Upper lobe of right lung (tissue), 1 donor: ENCODE results near the gene DPY19L1. TPM values are rescaled to one million over a fixed set of nuclear protein-coding genes. Genes with fewer than 3 reads are reported as not detected.
"Not testable (repeated sequence)": the region's sequence is repeated elsewhere in the genome, so short reads cannot be mapped to it uniquely, and the experiment has no call there.

Source experiments
- ATAC-seq: fragments of 200-7000 bp; cut with Tn5 transposase; one replicate; pipeline ENCODE4 v1.9.1; 2020; ENCODE audit warnings: mild to moderate bottlenecking, moderate library complexity
- DNase-seq: peaks from one replicate; pipeline ENCODE4 v3.0.0-alpha.2; 2020
- H3K27ac ChIP-seq: fragments of 200-600 bp; one replicate; pipeline ENCODE4 v1.8.0; 2022
- H3K27me3 ChIP-seq: fragments of 200-600 bp; one replicate; pipeline ENCODE4 v1.8.0; 2022; ENCODE audit warnings: mild to moderate bottlenecking
- H3K36me3 ChIP-seq: fragments of 200-600 bp; one replicate; pipeline ENCODE4 v1.8.0; 2022
- H3K4me1 ChIP-seq: fragments of 200-600 bp; one replicate; pipeline ENCODE4 v1.8.0; 2022
- H3K4me3 ChIP-seq: fragments of 200-600 bp; one replicate; pipeline ENCODE4 v1.8.0; 2022; ENCODE audit warnings: mild to moderate bottlenecking
- H3K9me3 ChIP-seq: fragments of 200-600 bp; one replicate; pipeline ENCODE4 v1.8.0; 2022
- intact Hi-C: fragments of 100-400 bp; cut with DNase I; formaldehyde crosslinking; loops from one replicate; pipeline ENCODE4 v1.11.0; 2022
- long read RNA-seq: library from polyadenylated mRNA; unstranded; transcript quantifications from one replicate; pipeline ENCODE4 v2.0.0, GENCODE V29; 2021
- total RNA-seq: library from RNA; stranded (reverse); fragmentation: NEBNext Ultra II Directional; extraction: Animal tissue kit (Norgen Biotek cat#: 25700); gene quantifications from one replicate; pipeline ENCODE4 v1.2.1, GENCODE V29; 2021
- TF ChIP-seq, protein P1 (sequence below): fragments of 200-600 bp; IDR thresholded peaks from one replicate; pipeline ENCODE4 v1.8.0; 2022; ENCODE audit warnings: antibody characterized with exemption
- donor health status: DM: no; HTN: yes; CAD: no; lungs with severe emphysema.

DPY19L1 gene
- 52.0 TPM for total RNA-seq
- long read RNA-seq, full-length matches to known transcripts = 63 of 76 reads
- long read RNA-seq, partial matches to known transcripts = 4 of 76 reads
- long read RNA-seq, other reads (novel, unspliced or antisense) = 9 of 76 reads

DNA sequence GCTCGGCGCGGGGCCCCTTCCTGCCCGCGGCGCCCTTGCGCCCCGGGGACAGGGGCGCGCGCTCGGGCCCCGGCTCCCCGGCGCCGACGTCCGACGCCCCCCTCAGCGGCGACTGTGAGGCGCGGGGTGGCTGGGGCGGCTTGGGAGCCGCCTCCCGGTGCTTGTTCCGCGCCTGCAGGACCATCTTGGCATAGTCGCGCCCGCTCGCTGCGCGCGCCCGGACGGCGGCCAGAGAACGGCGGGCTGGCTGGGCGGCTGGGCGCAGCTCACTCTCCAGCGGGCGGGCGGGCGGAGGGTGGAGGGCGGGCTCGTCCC is at the start of gene DPY19L1:
Gene DPY19L1, minus strand, starts transcription at position 275 of the 315 bp plus-strand sequence. Its CDS starts 91 bp downstream, at position 184.
- no peak for DNase-seq
- Histone ChIP-seq H3K9me3 (no peaks in the 10 kb centered on the region), H3K36me3 (no peaks in the 10 kb centered on the region), H3K27ac (peak within 1 kb of the TSS; percentile 81), H3K27me3 (no peaks in the 10 kb centered on the region), H3K4me1 (peaks cover 28% of the 10 kb centered on the region), H3K4me3 (peak within 1 kb of the TSS; percentile 76)
- no peak for ATAC-seq
- TF ChIP-seq, protein P1, sequence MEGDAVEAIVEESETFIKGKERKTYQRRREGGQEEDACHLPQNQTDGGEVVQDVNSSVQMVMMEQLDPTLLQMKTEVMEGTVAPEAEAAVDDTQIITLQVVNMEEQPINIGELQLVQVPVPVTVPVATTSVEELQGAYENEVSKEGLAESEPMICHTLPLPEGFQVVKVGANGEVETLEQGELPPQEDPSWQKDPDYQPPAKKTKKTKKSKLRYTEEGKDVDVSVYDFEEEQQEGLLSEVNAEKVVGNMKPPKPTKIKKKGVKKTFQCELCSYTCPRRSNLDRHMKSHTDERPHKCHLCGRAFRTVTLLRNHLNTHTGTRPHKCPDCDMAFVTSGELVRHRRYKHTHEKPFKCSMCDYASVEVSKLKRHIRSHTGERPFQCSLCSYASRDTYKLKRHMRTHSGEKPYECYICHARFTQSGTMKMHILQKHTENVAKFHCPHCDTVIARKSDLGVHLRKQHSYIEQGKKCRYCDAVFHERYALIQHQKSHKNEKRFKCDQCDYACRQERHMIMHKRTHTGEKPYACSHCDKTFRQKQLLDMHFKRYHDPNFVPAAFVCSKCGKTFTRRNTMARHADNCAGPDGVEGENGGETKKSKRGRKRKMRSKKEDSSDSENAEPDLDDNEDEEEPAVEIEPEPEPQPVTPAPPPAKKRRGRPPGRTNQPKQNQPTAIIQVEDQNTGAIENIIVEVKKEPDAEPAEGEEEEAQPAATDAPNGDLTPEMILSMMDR = no peak
- intact Hi-C loops = no loop called here

DNA sequence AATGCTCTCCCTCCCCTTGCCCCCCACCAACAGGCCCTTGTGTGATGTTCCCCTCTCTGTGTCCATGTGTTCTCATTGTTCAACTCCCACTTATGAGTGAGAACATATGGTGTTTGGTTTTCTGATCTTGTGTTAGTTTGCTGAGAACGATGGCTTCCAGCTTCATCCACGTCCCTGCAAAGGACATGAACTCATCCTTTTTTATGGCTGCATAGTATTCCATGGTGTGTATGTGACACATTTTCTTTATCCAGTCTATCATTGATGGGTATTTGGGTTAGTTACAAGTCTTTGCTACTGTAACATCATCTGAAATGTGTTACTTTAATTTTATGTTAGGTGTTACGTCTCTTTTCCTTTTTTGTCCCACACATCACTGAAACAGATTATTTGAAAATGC is 42.2 kb upstream of the DPY19L1 start:
- DNase-seq, H3K9me3 ChIP-seq, ATAC-seq, H3K4me3 ChIP-seq, H3K36me3 ChIP-seq, H3K27ac ChIP-seq, H3K27me3 ChIP-seq, intact Hi-C loops, H3K4me1 ChIP-seq: not testable (repeated sequence)

DNA sequence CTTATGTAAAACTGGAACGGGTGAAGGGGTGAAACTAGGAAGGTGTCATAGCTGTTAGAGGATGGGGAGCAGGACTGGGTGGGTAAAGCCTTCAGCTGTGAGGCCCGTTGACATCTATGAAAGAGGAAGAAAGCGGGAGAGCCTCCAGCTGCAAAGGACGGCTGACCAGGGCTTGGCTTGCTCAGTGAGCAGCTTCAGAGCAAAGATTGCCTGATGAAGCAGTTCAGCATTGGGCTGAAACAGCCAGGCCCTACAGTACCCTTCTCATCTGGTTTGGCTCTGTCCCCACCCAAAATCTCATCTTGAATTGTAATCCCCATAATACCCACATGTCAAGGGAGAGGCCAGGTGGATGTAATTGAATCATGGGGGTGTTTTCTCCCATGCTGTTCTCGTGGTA is 36.7 kb upstream of the DPY19L1 start:
- ATAC-seq, DNase-seq, H3K9me3 ChIP-seq, H3K4me3 ChIP-seq, H3K4me1 ChIP-seq, intact Hi-C loops, H3K27ac ChIP-seq, H3K36me3 ChIP-seq, H3K27me3 ChIP-seq: not testable (repeated sequence)

DNA sequence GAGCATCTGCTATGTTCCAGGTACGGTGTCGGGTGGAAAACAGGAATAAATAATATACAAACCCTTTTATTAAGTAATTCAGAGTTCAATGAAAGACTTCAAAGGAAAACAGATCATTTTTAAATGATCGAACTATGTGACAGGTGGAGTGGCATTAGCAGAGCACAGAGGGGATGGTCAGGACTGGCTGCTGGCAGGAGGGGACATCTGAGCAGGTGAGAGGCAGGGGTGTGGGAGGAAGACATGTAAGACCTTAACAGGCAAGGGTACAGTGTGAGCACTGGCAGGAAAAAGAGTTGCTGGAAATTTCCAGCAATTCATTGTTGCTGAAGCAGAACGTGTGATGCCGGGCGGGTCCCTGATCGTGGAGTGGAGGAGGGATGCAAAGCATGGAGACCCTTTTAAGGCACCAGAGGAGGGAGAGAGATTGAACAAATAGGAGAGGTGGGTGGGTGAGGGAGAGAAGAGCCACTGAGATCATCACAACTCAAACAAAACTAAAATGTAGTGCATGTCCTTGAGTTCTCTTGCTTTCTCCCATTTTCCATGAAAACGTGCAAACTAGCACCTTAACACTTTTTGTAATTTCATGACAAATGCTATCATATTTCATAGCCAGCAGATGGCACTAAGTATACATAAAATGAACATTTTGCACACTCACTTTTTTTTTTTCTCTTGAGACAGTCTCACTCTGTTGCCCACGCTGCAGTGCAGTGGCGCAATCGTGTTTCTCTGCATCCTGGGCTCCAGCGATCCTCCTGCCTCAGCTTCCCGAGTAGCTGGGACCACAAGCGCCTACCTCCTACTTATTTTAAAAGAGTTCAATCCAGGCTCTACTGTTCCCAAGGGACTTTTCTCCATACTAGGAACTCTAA is 35.9 kb upstream of the DPY19L1 start:
- H3K27me3 ChIP-seq, H3K9me3 ChIP-seq, H3K36me3 ChIP-seq, H3K4me1 ChIP-seq, intact Hi-C loops, H3K4me3 ChIP-seq, H3K27ac ChIP-seq, DNase-seq: not testable (repeated sequence)
- ATAC-seq = peak; percentile 73

DNA sequence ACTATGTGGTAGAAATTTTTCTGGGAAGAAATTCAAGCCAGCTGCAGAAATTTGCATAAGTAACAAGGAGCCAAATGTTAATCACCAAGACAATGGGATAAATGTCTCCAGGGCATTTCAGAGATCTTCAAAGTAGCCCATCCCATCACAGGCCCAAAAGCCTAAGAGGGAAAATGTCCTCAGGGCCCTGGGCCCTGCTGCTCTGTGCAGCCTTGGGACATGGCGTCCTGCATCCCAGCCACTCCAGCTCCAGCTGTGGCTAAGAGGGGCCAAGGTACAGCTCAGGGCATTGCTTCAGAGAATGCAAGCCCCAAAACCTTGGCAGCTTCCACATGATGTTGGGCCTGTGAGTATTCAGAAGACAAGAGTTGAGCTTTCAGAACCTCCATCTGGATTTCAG is 31.8 kb upstream of the DPY19L1 start:
- H3K27ac ChIP-seq, intact Hi-C loops, H3K4me1 ChIP-seq, H3K36me3 ChIP-seq, H3K27me3 ChIP-seq, DNase-seq, H3K4me3 ChIP-seq, ATAC-seq, H3K9me3 ChIP-seq: not testable (repeated sequence)

DNA sequence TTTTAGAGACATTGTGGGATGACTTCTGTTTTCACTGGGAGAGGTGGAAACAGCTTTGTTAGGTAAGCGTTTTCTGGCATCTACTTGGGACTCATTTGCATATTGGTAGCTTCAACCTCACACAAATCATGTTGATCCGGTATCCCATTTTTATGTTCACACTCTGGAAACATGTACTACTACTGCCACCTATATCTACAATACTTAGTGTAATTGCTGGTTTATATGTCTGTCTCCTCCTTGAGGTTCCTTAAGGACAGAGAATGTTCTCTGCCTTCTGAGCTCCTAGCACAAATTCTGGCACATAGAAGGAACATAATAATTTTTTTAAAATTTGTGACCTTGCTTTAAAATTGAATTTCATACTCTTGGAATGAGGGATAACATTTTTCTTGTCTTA is 28.1 kb upstream of the DPY19L1 start:
- intact Hi-C loops, H3K9me3 ChIP-seq, ATAC-seq, H3K4me1 ChIP-seq, H3K27ac ChIP-seq, H3K27me3 ChIP-seq, H3K4me3 ChIP-seq, H3K36me3 ChIP-seq, DNase-seq: not testable (repeated sequence)

DNA sequence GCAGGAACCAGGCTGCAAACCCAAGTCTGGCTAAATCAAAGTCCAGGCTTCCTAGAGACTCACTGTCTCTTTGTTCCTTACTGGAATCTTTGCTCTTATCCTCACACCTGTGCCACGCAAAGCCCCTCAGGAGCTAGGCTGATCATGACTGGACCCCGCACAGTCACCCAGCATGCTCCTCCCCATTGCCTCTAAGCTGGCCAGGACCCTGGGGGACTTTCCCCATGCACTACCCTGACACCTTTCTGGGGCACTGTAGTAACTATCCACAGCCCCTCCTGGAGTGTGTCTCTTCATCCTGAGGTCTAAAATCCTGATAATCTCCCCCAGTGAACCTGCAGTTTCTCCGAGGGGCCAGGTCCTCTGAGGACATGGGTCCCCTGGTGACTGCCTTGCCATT is 21.3 kb upstream of the DPY19L1 start:
- ATAC-seq = peak; percentile 15
- DNase-seq, intact Hi-C loops, H3K36me3 ChIP-seq, H3K4me1 ChIP-seq, H3K4me3 ChIP-seq, H3K27ac ChIP-seq, H3K9me3 ChIP-seq, H3K27me3 ChIP-seq: not testable (repeated sequence)

DNA sequence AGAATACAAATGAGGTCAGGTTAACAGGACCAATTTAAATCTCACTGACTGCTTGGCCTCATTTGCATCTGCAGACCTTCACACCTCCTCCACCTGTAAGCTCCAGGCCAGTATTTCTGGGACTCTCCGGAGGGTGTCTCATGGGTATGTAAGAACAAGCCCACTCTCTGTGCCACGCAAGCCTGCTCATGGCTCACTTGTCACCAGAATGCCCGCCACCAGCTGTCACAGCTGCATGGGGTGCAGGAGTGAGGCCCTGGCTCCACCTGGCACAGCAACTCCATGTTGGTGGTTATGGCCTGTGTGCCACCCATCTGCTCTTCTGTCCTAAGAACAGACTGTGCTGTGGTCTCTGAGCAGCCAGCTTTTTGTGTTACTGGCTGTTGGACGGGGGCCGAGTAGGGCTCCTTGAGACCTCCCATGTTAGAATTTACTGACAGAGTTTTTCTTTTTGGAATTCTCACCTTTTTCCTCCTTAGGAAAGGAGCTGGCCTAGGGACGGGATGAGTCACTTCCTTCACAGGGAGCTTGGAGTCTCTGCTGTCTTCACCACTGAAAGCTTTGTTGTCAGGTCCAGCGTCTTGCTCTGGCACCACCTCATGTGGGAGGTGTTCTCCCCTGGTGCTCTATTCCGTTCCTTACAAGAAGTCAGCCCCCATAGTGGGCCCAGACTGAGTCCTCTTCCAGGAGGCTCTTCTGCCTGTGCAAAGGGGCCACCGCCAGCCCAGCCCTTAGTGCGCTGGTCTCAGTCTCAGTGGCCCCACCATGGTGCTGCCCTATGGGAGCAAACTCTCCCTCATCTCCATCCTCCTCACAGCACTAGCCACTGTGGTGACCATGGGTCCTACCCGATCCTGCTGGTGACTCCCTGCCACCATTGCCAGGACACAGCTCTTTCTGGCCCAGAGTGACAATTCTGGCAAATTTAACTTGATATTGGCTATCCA is 20.5 kb upstream of the DPY19L1 start:
- H3K4me1 ChIP-seq, H3K27ac ChIP-seq, H3K27me3 ChIP-seq, intact Hi-C loops, DNase-seq, H3K36me3 ChIP-seq, H3K4me3 ChIP-seq, H3K9me3 ChIP-seq: not testable (repeated sequence)
- peak; percentile 51 for ATAC-seq

DNA sequence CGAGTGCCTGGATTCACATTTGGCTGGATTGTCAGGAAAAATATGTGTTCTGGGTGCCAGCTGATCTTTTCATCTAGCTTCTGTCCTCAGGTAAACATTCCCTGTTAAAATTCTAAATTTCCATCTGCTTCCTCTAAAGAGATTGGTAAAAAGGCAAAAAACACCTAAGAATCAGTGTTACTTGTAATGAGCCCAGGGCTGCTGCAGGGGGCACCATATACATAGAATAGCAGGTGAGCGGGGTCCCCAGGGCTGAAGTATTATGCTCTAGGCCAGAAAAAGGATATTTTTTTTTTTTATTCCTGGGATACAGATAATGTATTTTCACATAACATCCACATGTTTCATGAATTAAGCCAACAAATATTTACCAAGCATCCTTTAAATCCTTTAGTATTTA is 18.4 kb upstream of the DPY19L1 start:
- H3K9me3 ChIP-seq, DNase-seq, H3K27me3 ChIP-seq, H3K36me3 ChIP-seq, intact Hi-C loops, H3K4me1 ChIP-seq, H3K4me3 ChIP-seq, H3K27ac ChIP-seq: not testable (repeated sequence)
- ATAC-seq = peak; percentile 46
- TF ChIP-seq, protein P1 = peak; percentile 20

DNA sequence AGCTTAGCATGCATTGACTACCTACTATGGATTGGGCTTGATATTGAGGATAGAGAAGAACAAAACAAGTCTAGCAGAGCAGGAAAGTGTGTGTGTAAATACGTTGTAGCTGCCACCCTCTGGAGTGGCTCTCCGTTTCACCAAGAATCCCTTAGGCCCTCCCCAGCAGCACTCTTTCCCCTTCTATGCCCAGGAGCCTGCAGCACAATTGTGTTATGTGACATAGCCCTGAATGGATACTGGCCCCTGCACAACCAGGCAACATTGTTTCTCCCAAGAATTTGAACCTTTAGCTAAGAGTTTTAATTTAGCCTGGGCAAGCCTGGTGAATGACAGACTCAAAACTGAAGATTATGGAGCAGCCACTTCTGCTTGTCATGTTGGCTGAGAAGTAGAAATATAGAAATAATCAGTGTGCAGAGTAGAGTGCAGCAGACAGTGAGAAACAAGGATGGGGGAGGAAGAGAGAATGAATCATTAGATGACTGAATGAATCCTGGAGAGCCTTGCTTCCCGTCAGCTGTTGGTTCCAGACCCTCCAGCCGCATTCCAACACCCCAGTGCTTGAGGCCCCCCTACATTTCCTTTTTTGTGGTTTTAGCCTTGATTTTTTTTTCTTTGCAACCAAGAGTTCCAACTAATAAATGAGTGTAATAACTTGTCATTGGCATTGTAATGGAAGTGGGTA is 16.3 kb upstream of the DPY19L1 start:
- H3K9me3 ChIP-seq, H3K27me3 ChIP-seq, H3K36me3 ChIP-seq, H3K27ac ChIP-seq, H3K4me1 ChIP-seq, ATAC-seq, intact Hi-C loops, H3K4me3 ChIP-seq, DNase-seq: not testable (repeated sequence)

DNA sequence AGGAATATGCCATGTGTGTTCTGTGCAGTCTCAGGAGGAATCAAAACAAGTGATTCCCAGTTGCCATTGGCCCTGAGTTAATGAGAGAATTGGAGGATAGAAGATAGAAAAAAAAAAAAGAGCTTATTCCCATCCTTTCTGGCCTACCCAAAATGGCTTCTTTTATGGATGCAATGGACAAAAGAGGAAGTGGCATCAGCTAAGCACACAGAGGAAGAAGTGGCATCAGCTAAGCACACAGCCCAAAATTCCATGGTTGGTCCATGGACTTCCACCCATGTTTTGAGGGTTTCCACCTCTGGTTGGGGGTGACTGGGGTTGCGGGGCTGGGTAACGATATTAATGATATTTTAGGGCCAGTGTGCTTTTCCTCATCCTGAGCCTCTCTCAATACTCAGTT is 11.1 kb upstream of the DPY19L1 start:
- DNase-seq, intact Hi-C loops, H3K27ac ChIP-seq, ATAC-seq, H3K36me3 ChIP-seq, H3K27me3 ChIP-seq, H3K9me3 ChIP-seq, H3K4me3 ChIP-seq, H3K4me1 ChIP-seq: not testable (repeated sequence)
